SKM-1 (cell line): ENCODE results near the gene SPEN.
A peak's percentile ranks its signal among the peaks of the same experiment; 100 is the strongest.
"Not testable (repeated sequence)": the region's sequence is repeated elsewhere in the genome, so short reads cannot be mapped to it uniquely, and the experiment has no call there.

Experiments
- DNase-seq: peaks from one replicate; lab custom pipeline; 2025; ENCODE audit not compliant: unreplicated experiment; lab: John Stamatoyannopoulos, UW

SPEN gene

DNA sequence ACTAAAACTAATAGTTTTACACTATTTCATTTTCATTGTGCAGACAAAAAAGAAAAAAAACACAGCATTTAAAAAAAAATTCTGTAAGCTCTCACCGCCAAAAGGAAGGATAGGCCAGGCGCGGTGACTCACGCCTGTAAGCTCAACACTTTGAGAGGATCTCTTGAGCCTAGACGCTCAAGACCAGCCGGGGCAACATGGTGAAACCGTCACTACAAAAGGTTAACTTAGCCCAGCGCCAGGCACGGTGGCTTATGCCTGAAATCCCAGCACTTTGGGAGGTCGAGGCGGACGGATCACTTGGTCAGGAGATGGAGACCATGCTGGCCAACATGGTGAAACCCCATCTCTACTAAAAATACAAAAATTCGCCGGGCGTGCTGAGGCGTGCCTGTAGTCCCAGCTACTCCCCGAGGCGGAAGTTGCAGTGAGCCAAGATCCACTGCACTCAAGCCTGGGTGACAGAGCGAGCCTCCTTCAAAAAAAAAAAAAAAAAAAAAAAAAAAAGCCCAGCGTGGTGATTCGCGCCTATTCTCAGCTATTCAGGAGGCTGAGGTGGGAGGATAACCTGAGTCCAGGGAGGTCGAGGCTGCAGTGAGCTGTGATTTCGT is 14.3 kb upstream of the SPEN start:
- DNase-seq, result peak; percentile 24

DNA sequence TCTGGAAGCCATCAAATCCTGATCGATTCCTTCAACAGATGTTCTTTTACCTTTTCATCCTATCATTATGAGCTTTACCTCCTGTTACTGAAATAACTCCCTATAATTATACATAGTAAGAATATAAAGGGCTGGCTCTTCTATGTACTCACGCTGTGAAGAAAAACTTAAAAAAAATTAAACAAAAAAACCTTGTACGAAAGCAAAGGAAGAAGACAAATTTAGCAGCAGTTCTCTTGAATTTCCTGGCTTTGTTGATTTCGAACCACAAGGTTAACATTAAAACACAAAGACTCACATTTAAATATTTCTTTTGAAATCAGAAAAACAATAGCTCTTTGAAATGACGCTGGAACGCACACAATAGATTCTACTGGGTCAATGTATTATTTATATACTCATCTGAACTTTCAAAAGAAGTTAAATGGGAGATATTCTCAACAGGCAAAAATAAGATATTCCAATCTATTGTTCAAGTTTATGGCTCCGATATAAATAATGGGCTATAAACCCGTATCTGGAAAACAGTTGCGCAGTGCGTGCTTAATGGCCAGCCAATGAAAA is 13.6 kb upstream of the SPEN start:
- DNase-seq, result no peak

- peak; percentile 63 for DNase-seq
Measured at GRCh38 chr1:15834406-15835204, 12.9 kb upstream of the SPEN start.

DNA sequence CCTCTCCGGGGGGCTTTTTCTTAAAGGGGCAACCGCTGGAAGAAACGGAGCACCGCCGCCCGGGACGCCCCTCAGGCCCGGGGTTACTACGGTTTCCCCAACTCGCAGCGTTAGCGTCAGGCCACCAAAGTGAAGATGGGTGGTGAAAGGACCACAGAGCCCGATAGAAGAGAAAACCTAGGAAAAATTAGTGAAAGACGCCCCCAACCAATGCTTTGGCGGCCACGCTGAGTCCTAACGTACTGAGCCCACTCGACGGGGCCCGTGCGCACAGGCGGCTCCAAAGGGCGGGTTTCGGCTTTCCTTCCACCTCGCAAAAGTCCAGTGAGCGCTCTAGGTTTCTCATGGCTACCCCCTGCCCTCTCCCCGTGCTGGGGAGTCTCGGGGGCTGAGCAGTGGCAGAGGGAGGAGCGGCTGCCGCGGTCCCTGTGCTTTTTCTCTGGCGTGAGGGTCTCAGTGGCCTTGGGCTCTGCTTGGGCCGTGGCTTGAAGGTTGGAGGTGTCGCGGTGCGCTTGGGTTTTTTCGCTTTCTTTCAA is 12.2 kb upstream of the SPEN start:
- no peak for DNase-seq

DNA sequence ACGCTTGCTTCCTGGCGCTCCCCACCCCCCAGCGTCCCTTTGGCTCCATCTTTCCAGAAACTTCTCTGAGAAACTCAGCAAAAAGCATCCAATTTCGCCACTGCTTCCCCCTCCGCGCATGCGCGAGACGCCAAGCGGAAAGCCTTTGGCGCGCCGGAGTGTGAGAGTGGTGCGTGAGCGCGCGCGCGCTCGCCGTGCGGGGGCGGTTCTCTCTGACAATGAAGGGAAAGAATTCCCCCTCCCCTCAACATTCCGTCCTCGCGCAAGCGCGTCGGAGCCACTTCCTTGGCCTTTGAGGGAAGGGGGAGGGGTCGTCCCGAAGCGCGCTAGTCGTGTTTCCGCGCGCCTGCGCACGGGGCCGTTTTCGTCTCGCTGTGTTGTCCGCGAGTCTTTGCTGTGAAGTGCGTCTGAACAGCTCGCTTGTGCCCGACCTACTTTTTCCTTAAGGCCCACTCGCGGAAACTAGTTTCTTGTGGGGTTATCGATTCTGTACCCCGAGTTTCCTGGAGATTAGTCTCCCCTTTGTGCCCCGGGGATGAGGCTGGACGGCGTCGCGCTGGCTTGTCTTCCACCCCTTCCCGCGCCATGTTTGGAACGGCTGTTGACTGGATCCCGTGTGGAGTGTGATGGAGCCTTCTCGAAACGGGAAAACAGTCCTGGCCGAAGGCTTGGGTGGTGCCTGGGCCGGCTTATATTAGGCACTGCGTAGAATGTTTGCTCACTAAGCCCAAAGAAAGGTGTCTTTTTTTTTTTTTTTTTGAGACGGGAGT is 11.6 kb upstream of the SPEN start:
- DNase-seq, result peak; percentile 97

DNA sequence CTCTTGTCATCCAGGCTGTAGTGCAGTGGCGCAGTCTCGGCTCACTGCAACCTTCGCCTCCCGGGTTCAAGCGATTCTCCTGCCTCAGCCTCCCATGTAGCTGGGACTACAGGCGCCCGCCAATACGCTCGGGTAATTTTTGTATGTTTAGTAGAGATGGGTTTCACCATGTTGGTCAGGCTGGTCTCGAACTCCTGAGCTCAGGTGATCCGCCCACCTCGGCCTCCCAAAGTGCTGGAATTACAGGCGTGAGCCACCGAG is 11.1 kb upstream of the SPEN start:
- not testable (repeated sequence) for DNase-seq

- no peak for DNase-seq
Measured at GRCh38 chr1:15836772-15837669, 10.5 kb upstream of the SPEN start.

GRCh38 chr1:15837931-15838330 is 9.6 kb upstream of the SPEN start:
- no peak for DNase-seq

- DNase-seq, result no peak
Measured at GRCh38 chr1:15838721-15839120, 8.8 kb upstream of the SPEN start.

DNA sequence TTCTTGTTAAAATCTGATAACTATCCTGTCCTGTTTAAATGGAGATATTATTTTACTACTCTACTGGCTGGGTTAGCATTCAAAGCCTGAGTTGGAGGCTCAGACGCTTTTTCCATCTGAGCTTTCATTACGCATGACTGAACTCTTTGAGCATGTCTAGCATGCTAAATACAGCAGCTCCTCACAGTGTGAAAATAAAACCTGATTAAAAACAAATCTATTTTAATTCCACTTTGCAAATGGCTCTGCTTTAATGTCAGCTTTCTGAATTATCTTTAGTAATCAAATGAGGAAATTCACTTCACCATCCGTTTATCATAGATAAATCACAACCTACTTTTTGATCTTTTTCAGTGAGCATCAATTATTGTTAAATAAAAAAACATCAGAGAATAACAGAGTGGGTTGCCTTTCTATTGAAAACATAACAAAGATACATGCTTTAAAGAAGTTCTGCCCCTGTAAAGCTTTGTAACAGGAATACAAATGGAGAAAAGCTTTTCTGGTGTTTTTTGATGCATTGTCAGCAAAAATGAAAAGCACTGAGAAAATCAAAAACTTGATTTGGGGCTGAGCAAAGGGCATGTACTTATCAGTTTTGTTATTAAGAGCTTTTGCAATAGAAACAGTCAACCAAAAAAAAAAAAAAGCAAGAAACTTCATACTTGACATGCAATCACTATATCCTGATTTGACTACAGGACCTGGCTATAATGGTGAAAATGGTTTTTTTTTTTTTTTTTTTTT is 3.5 kb upstream of the SPEN start:
- DNase-seq, result no peak

DNA sequence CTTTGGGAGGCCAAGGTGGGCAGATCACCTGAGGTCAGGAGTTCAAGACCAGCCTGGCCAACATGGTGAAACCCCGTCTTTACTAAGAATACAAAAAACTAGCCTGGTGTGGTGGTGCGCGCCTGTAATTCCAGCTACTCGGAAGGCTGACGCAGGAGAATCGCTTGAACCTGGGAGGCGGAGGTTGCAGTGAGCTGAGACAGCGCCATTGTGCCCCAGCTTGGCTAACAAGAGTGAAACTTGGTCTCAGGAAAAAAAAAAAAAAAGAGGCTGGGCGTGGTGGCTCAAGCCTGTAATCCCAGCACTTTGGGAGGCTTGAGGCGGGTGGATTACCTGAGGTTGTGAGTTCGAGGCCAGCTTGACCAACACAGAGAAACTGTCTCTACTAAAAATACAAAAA is 1.5 kb upstream of the SPEN start:
- not testable (repeated sequence) for DNase-seq

DNA sequence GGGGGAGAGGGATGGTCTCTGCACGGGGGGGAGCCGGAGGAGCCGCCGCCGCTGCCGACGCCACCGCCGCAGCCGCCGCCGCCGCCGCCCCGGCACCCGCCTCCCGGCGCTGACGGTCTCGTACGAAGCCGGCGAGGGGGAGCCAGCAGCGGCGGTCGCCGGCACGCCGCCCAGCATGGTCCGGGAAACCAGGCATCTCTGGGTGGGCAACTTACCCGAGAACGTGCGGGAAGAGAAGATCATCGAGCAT is 311 bp downstream of the SPEN start:
- DNase-seq, result no peak

GRCh38 chr1:15848143-15848928 is 829 bp downstream of the SPEN start:
- DNase-seq, result no peak

DNA sequence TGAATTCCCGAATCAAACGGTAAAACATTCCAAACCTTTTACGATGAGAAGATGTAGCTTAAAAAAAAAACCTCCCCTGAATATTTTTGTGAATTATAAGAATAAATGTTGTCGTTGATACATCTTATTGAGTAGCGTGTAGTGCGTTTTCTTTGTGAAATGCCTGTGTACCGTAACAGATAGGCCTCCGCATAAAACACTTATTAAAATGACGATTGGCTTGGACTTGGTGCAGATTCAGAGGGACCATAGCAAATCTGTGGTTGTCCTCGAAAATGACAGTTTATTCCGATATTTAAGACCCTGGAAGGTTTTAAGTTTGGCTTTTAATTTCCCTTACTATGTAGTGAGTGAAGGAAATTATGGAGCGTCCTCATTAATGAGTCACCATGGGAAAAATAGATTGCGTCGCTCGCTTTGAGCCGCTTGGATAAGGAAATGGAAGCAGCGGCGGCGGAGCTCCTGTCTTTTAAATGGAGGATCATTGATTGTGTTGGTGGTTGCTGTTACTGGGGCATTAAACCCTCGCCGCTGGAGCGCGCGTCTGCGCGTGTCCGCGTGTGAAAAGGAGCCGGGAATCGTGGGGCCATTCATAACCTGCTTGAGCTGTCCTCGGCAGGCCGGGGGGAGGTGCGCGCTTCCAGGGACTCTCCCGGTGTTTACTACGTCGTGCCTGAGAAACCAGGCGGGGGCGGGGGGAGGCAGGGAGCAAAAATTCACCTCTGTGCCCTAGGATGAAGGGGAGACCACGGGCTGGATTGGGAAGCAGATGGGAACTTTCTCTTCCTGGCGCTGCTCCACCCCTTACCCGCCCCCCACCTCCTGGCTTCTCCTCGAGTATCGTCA is 1.6 kb downstream of the SPEN start:
- peak; percentile 20 for DNase-seq

DNA sequence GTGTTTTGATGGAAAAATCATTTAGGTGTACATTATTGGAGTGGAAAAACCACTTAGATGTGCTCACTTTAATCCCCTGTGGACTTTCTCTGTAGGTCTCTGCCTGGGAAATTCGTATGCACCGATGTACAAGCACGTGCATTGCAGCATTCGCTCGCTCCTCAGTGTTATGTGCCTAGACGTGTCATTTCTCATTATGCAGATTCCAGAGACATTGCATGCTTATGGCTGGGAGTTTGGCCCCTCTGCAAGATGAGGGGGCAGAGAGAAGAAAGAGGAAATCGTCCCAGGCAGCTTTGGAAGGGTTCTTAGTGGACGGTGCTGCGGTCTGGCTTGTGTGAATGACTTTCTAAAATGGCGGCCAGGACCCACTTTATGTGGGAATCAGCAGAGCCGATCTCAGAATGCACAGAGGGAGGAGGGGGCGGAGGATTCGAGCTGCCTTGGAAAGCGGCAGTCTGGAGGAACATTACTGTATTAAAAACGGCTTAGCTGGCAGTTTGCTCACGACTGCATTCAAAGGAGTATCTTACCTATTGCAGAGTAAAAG is 2.3 kb downstream of the SPEN start:
- peak; percentile 20 for DNase-seq

- DNase-seq, result no peak
Measured at GRCh38 chr1:15850471-15851001, 3.0 kb downstream of the SPEN start.

DNA sequence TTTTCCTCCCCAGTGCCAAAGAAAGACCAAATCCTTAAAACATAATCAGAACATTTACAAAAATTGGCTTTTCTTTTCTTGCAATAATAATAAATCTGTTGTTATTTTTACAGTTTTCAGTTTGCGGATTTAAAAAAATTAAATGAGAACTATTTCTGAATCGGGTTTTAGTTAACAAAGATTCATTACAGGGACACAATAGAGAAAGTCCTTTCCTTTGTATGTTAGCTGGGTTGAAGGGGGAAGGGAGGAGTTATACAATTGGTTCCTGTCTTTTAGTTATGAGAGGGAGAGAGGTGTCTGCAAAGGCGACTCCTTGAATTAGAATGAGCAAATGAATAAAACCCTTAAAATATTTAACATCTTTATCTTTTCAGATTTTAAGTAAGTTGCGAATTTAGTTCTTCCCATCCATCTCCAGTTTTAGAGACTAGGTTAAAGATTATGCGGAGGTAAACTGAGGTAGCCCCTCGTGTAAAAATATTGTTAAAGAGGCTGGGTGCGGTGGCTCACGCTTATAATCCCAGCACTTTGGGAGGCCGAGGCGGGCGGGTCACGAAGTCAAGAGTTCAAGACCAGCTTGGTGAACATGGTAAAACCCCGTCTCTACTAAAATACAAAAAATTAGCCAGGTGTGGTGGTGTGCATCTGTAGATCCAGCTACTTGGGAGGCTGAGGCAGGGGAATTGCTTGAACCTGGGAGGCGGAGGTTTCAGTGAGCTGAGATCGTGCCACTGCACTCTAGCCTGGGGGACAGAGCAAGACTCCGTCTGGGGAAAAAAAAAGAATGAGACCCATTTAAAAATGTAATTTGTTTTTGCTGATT is 3.9 kb downstream of the SPEN start:
- DNase-seq, result no peak
